Astrocyte (in vitro differentiated cells and primary cell): ENCODE results near the gene GNAT1. TPM values are rescaled to one million over a fixed set of nuclear protein-coding genes. Genes with fewer than 3 reads are reported as not detected.

Experiments
- DNase-seq: peaks from one replicate; pipeline ENCODE4 v3.0.0-alpha.2; 2010; ENCODE audit warnings: low read depth
- FAIRE-seq: peaks from 2 replicates; lab custom pipeline; 2011; peaks lifted over from hg19 to GRCh38; lab: Jason Lieb, UNC
- H2AFZ ChIP-seq: 2 replicates; pipeline ENCODE4 v1.6.0; 2012; ENCODE audit warnings: low read depth, low read length, inconsistent platforms
- H3K27ac ChIP-seq: 2 replicates; pipeline ENCODE4 v1.5.1; 2011; ENCODE audit warnings: low read depth, low read length, inconsistent platforms
- H3K27me3 ChIP-seq: 2 replicates; pipeline ENCODE4 v1.6.0; 2011; ENCODE audit warnings: low read length, inconsistent platforms; ENCODE audit not compliant: insufficient read depth
- H3K36me3 ChIP-seq: 2 replicates; pipeline ENCODE4 v1.5.1; 2011; ENCODE audit warnings: low read length, inconsistent platforms; ENCODE audit not compliant: insufficient read depth
- H3K4me1 ChIP-seq: 2 replicates; pipeline ENCODE4 v1.5.1; 2011; ENCODE audit warnings: low read length, inconsistent platforms; ENCODE audit not compliant: insufficient read depth
- H3K4me2 ChIP-seq: 2 replicates; pipeline ENCODE4 v1.6.0; 2012; ENCODE audit warnings: low read length, inconsistent platforms
- H3K4me3 ChIP-seq: 2 replicates; pipeline ENCODE4 v1.5.1; 2011; ENCODE audit warnings: low read depth, mild to moderate bottlenecking, low read length, inconsistent platforms; ENCODE audit not compliant: insufficient read depth
- H3K79me2 ChIP-seq: 2 replicates; pipeline ENCODE4 v1.6.0; 2012; ENCODE audit warnings: mild to moderate bottlenecking, low read length, inconsistent platforms; ENCODE audit not compliant: insufficient read depth
- H3K9ac ChIP-seq: 2 replicates; pipeline ENCODE4 v1.6.0; 2012; ENCODE audit warnings: mild to moderate bottlenecking, low read length, inconsistent platforms
- H3K9me3 ChIP-seq: 2 replicates; pipeline ENCODE4 v1.5.1; 2012; ENCODE audit warnings: low read depth, mild to moderate bottlenecking, low read length, inconsistent platforms; ENCODE audit not compliant: insufficient read depth
- H4K20me1 ChIP-seq: 2 replicates; pipeline ENCODE4 v1.6.0; 2012; ENCODE audit warnings: low read length, inconsistent platforms; ENCODE audit not compliant: insufficient read depth
- H3K27ac Mint-ChIP-seq: one replicate; pipeline ENCODE4 v1.8.0; 2021; ENCODE audit warnings: mild to moderate bottlenecking, mixed read lengths; ENCODE audit not compliant: unreplicated experiment
- H3K27me3 Mint-ChIP-seq: one replicate; pipeline ENCODE4 v1.8.0; 2021; ENCODE audit warnings: low read depth, mixed read lengths; ENCODE audit not compliant: unreplicated experiment
- H3K36me3 Mint-ChIP-seq: one replicate; pipeline ENCODE4 v1.8.0; 2021; ENCODE audit warnings: low read depth, mixed read lengths; ENCODE audit not compliant: unreplicated experiment
- H3K4me1 Mint-ChIP-seq: one replicate; pipeline ENCODE4 v1.8.0; 2021; ENCODE audit warnings: low read depth, mixed read lengths; ENCODE audit not compliant: unreplicated experiment
- H3K4me3 Mint-ChIP-seq: one replicate; pipeline ENCODE4 v1.8.0; 2021; ENCODE audit warnings: mild to moderate bottlenecking, moderate library complexity, mixed read lengths; ENCODE audit not compliant: unreplicated experiment
- H3K9me3 Mint-ChIP-seq: one replicate; pipeline ENCODE4 v1.8.0; 2021; ENCODE audit warnings: mild to moderate bottlenecking, mixed read lengths; ENCODE audit not compliant: unreplicated experiment
- CTCF ChIP-seq: IDR thresholded peaks from 2 replicates; pipeline ENCODE4 v1.5.1; 2011; ENCODE audit warnings: low read depth, mild to moderate bottlenecking, inconsistent platforms, low read length, moderate library complexity; ENCODE audit not compliant: insufficient read depth
- EZH2 ChIP-seq: IDR thresholded peaks from 2 replicates; pipeline ENCODE4 v1.6.1; 2012; ENCODE audit warnings: mild to moderate bottlenecking, low read length, inconsistent platforms; ENCODE audit not compliant: insufficient read depth
- total RNA-seq: library from RNA; stranded (reverse); gene quantifications from 2 replicates; pipeline ENCODE4 v1.2.1, GENCODE V29; 2021

Gene GNAT1
- total RNA-seq, 1 donor from 2014 or later: not detected

GRCh38 chr3:50158530-50159146, 32.8 kb upstream of the GNAT1 start:
- peaks cover 2% of the 10 kb centered on the region for H3K9me3 Mint-ChIP-seq
- Histone ChIP-seq H3K36me3 (no peaks in the 10 kb centered on the region), H3K27ac (no peak overlapping the region), H2AFZ (no peak overlapping the region), H3K79me2 (no peaks in the 10 kb centered on the region), H4K20me1 (no peaks in the 10 kb centered on the region), H3K4me2 (no peak overlapping the region), H3K4me3 (no peak overlapping the region), H3K9ac (no peak overlapping the region), H3K9me3 (no peaks in the 10 kb centered on the region), H3K27me3 (peaks cover 5% of the 10 kb centered on the region), H3K4me1 (peaks cover 25% of the 10 kb centered on the region)
- FAIRE-seq (no peak), DNase-seq (no peak)
- no peak overlapping the region for H3K27ac Mint-ChIP-seq
- no peaks in the 10 kb centered on the region for H3K36me3 Mint-ChIP-seq
- TF ChIP-seq EZH2 (no peak), CTCF (no peak)
- H3K4me1 Mint-ChIP-seq: peaks cover 13% of the 10 kb centered on the region
- peaks cover 40% of the 10 kb centered on the region for H3K27me3 Mint-ChIP-seq
- no peak overlapping the region for H3K4me3 Mint-ChIP-seq

- FAIRE-seq: no peak
These were observed 30.8 kb upstream of the GNAT1 start for GRCh38 chr3:50160561-50160983.

More at GRCh38 chr3:50160561-50160983, 30.8 kb upstream of the GNAT1 start:
- peaks cover 4% of the 10 kb centered on the region for H4K20me1 ChIP-seq
- no peak overlapping the region for H2AFZ ChIP-seq
- no peak overlapping the region for H3K4me3 ChIP-seq
- no peaks in the 10 kb centered on the region for H3K36me3 Mint-ChIP-seq
- no peaks in the 10 kb centered on the region for H3K27me3 ChIP-seq
- no peak overlapping the region for H3K27ac ChIP-seq
- no peaks in the 10 kb centered on the region for H3K79me2 ChIP-seq
- H3K4me1 ChIP-seq: peaks cover 43% of the 10 kb centered on the region
- H3K4me2 ChIP-seq: no peak overlapping the region
- no peak for DNase-seq
- H3K4me3 Mint-ChIP-seq: no peak overlapping the region
- H3K9me3 Mint-ChIP-seq: no peaks in the 10 kb centered on the region
- no peak overlapping the region for H3K27ac Mint-ChIP-seq
- TF ChIP-seq EZH2 (no peak), CTCF (no peak)
- H3K4me1 Mint-ChIP-seq: peaks cover 12% of the 10 kb centered on the region
- no peaks in the 10 kb centered on the region for H3K9me3 ChIP-seq
- H3K9ac ChIP-seq: no peak overlapping the region
- H3K27me3 Mint-ChIP-seq: peaks cover 39% of the 10 kb centered on the region
- H3K36me3 ChIP-seq: no peaks in the 10 kb centered on the region
